Fibroblast of villous mesenchyme (primary cell): ENCODE measurements around the gene FOXRED1. TPM values are rescaled to one million over a fixed set of nuclear protein-coding genes. Genes with fewer than 3 reads are reported as not detected.

Experiments used
- DNase-seq: peaks from one replicate; pipeline ENCODE4 v3.0.0-alpha.2; 2010; ENCODE audit warnings: low read depth
- H3K4me3 ChIP-seq: 2 replicates; pipeline ENCODE4 v1.5.1; 2011; ENCODE audit warnings: low read depth, mild to moderate bottlenecking, low read length
- total RNA-seq: library from RNA; depleted of rRNA; stranded (reverse); fragments of >200 nt; gene quantifications from 2 replicates; pipeline ENCODE4 v1.2.3, GENCODE V29; 2012
- TF ChIP-seq, protein P1 (sequence below): IDR thresholded peaks from 2 replicates; pipeline ENCODE4 v1.5.1; 2012; ENCODE audit warnings: low read depth, mild to moderate bottlenecking, low read length; ENCODE audit not compliant: insufficient read depth

FOXRED1 gene
- total RNA-seq, 1 donor = 6.0 TPM

GRCh38 chr11:126282361-126282735, 13.4 kb downstream of the FOXRED1 start:
- DNase-seq = peak; percentile 33
- TF ChIP-seq, protein P1, sequence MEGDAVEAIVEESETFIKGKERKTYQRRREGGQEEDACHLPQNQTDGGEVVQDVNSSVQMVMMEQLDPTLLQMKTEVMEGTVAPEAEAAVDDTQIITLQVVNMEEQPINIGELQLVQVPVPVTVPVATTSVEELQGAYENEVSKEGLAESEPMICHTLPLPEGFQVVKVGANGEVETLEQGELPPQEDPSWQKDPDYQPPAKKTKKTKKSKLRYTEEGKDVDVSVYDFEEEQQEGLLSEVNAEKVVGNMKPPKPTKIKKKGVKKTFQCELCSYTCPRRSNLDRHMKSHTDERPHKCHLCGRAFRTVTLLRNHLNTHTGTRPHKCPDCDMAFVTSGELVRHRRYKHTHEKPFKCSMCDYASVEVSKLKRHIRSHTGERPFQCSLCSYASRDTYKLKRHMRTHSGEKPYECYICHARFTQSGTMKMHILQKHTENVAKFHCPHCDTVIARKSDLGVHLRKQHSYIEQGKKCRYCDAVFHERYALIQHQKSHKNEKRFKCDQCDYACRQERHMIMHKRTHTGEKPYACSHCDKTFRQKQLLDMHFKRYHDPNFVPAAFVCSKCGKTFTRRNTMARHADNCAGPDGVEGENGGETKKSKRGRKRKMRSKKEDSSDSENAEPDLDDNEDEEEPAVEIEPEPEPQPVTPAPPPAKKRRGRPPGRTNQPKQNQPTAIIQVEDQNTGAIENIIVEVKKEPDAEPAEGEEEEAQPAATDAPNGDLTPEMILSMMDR = no peak
- H3K4me3 ChIP-seq = peak overlapping the region; percentile 78

DNA sequence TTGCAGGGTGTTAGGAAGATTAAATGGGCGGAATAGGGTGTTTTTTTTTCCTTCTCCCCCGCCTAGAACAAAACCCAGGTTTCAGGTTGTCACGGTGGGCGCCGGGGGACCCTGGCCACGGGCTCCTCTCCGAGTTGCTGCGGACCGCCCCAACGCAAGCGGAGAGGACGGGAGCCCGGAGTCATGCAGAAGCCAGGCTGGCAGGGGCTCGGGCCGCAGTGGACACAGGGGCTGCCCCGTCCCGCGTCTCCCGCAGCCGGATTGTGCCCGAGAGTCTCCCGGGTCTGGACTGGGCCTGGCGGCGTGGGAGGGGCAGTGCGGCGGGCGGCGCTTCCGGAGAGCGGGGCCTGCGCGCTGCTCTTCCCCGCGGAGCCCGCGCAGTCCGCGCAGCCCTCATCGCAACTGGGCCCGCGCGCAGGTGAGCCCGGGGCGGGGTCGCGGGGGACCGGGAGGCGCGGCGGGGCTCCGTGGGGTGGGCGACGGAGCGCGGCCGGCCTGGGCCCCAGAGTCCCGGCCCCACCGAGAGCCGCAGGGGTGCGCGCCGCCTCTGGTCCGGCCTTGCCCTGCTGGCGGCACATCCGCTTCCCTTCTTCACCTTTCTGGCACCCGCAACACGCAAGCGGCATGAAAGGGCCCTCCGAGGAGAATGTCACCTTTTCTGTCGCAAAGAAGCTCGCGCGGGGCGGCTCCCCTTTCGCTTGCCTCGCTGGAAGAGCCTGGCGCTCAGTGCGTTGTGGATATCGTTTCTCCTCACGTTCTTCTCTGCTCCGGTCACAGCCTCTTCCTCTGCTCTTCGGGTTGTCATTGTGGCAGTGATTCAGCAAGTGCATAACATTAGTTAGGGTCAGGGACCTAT, 14.0 kb downstream of the FOXRED1 start, which contains the start of gene TIRAP:
Gene TIRAP (plus strand): TSS at position 358 of the 856 bp plus-strand sequence. CDS start 7,802 bp downstream, outside the sequence.
- TF ChIP-seq, protein P1 = no peak
- peak; percentile 52 for DNase-seq
- peak within 1 kb of the TSS; percentile 78 for H3K4me3 ChIP-seq

DNA sequence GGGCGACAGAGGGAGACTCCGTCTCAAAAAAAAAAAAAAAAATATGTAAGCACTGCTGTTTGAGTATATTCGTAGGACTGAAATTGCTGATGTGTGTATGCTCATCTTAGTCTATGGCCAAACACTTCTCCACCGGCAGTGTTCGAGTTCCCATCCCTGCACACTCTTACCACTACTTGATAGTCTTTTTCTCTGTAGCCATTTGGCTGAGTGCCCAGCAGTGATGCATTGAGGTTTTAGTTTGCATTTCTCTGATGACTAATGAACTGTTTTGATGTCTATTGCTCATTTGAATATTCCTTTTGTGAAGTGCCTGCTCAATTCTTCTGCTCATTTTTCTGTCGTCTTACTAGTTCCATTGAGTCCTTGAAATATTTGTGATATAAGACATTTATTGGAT, 15.9 kb downstream of the FOXRED1 start:
- TF ChIP-seq, protein P1 = no peak
- peak; percentile 94 for DNase-seq
- no peak overlapping the region for H3K4me3 ChIP-seq

DNA sequence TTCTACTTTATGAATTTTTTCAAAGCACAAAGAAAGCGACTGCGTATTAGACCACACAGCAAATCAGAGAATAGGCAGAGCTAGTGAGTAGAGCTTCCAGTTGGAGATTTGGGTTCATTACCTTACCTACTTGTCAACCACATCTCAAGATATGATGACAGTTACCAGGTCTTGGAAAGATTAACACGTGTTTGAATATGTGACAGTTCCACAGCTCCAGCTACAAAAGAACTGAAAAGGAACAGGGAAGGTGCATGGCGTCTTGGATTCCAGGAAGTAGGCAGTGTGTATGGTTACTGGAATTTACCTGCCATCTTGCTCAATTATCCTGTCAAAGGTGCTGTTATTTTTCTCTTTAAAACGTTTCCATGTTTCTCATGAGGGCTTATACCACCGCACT, 19.3 kb downstream of the FOXRED1 start:
- DNase-seq = no peak
- no peak overlapping the region for H3K4me3 ChIP-seq
- TF ChIP-seq, protein P1 = no peak

- DNase-seq = no peak
- TF ChIP-seq, protein P1 = no peak
- no peak overlapping the region for H3K4me3 ChIP-seq
These were observed 21.9 kb downstream of the FOXRED1 start for GRCh38 chr11:126290887-126291286.

GRCh38 chr11:126293726-126294125, 24.8 kb downstream of the FOXRED1 start:
- H3K4me3 ChIP-seq = no peak overlapping the region
- TF ChIP-seq, protein P1 = no peak
- DNase-seq = no peak
